HG02973 (cell line): ENCODE data around the gene CMSS1.

ENCODE experiments used
- ATAC-seq: cut with Tn5 transposase; IDR thresholded peaks from one replicate; pipeline ENCODE4 v1.9.1; 2021; ENCODE audit warnings: moderate library complexity; ENCODE audit not compliant: unreplicated experiment

Gene CMSS1

GRCh38 chr3:100020876-100021644 lies 203.4 kb downstream of the CMSS1 start:
- no peak for ATAC-seq

GRCh38 chr3:100022506-100022905 lies 204.8 kb downstream of the CMSS1 start:
- no peak for ATAC-seq

- ATAC-seq: no peak
These were observed 205.5 kb downstream of the CMSS1 start for GRCh38 chr3:100023150-100023549.

- ATAC-seq: no peak
These were observed 205.9 kb downstream of the CMSS1 start for GRCh38 chr3:100023595-100023994.

GRCh38 chr3:100024520-100025303 lies 207.1 kb downstream of the CMSS1 start:
- ATAC-seq: no peak

- no peak for ATAC-seq
These were observed 209.7 kb downstream of the CMSS1 start for GRCh38 chr3:100027321-100027720.

- ATAC-seq: no peak
These were observed 211.4 kb downstream of the CMSS1 start for GRCh38 chr3:100029052-100029451.

GRCh38 chr3:100029689-100030088 lies 212.0 kb downstream of the CMSS1 start:
- ATAC-seq: peak; percentile 54

- no peak for ATAC-seq
These were observed 212.7 kb downstream of the CMSS1 start for GRCh38 chr3:100030346-100030745.

- no peak for ATAC-seq
These were observed 213.3 kb downstream of the CMSS1 start for GRCh38 chr3:100030914-100031425.

- no peak for ATAC-seq
These were observed 214.6 kb downstream of the CMSS1 start for GRCh38 chr3:100032243-100032642.

GRCh38 chr3:100033184-100033583 lies 215.5 kb downstream of the CMSS1 start:
- no peak for ATAC-seq

GRCh38 chr3:100033903-100034471 lies 216.3 kb downstream of the CMSS1 start:
- no peak for ATAC-seq

- no peak for ATAC-seq
These were observed 221.4 kb downstream of the CMSS1 start for GRCh38 chr3:100039075-100039474.

- no peak for ATAC-seq
These were observed 223.0 kb downstream of the CMSS1 start for GRCh38 chr3:100040451-100041225.

- no peak for ATAC-seq
These were observed 223.7 kb downstream of the CMSS1 start for GRCh38 chr3:100041328-100041749.

- ATAC-seq: no peak
These were observed 224.7 kb downstream of the CMSS1 start for GRCh38 chr3:100042166-100042981.

GRCh38 chr3:100043271-100043670 lies 225.6 kb downstream of the CMSS1 start:
- ATAC-seq: no peak

GRCh38 chr3:100044369-100044768 lies 226.7 kb downstream of the CMSS1 start:
- peak; percentile 82 for ATAC-seq

GRCh38 chr3:100045696-100046095 lies 228.0 kb downstream of the CMSS1 start:
- no peak for ATAC-seq
